H9 (cell line): ENCODE results near the gene IFT52. TPM values are rescaled to one million over a fixed set of nuclear protein-coding genes. Genes with fewer than 3 reads are reported as not detected.
A peak's percentile ranks its signal among the peaks of the same experiment; 100 is the strongest.

Source experiments
- DNase-seq: peaks from one replicate; pipeline ENCODE4 v3.0.0-alpha.2; 2017
- H2AFZ ChIP-seq: one replicate; pipeline ENCODE4 v1.6.1; 2013; ENCODE audit warnings: mild to moderate bottlenecking, low read length, control low read depth, moderate library complexity
- H2AK5ac ChIP-seq: 2 replicates; pipeline ENCODE4 v1.6.1; 2013; ENCODE audit warnings: low read length, control low read depth, mixed read lengths; ENCODE audit not compliant: insufficient read length
- H2BK120ac ChIP-seq: one replicate; pipeline ENCODE4 v1.6.1; 2013; ENCODE audit warnings: low read depth, mild to moderate bottlenecking, low read length, control low read depth, inconsistent platforms; ENCODE audit not compliant: poor library complexity, severe bottlenecking
- H2BK12ac ChIP-seq: 2 replicates; pipeline ENCODE4 v1.6.1; 2013; ENCODE audit warnings: low read length, control low read depth, mixed read lengths, low read depth; ENCODE audit not compliant: insufficient read length
- H2BK15ac ChIP-seq: 2 replicates; pipeline ENCODE4 v1.6.1; 2013; ENCODE audit warnings: low read depth, low read length, control low read depth
- H2BK20ac ChIP-seq: one replicate; pipeline ENCODE4 v1.6.1; 2013; ENCODE audit warnings: low read depth, mild to moderate bottlenecking, low read length, control low read depth, inconsistent platforms; ENCODE audit not compliant: poor library complexity, severe bottlenecking
- H2BK5ac ChIP-seq: 2 replicates; pipeline ENCODE4 v1.6.1; 2013; ENCODE audit warnings: low read length, control low read depth, mixed read lengths; ENCODE audit not compliant: insufficient read length
- H3K14ac ChIP-seq: 2 replicates; pipeline ENCODE4 v1.6.1; 2013; ENCODE audit warnings: low read length, control low read depth; ENCODE audit not compliant: insufficient read depth
- H3K18ac ChIP-seq: 2 replicates; pipeline ENCODE4 v1.6.1; 2013; ENCODE audit warnings: low read depth, mild to moderate bottlenecking, mixed read lengths, low read length, control low read depth; ENCODE audit not compliant: insufficient read length
- H3K23ac ChIP-seq: 2 replicates; pipeline ENCODE4 v1.6.1; 2013; ENCODE audit warnings: low read length, control low read depth, mixed read lengths, low read depth; ENCODE audit not compliant: insufficient read length
- H3K23me2 ChIP-seq: 2 replicates; pipeline ENCODE4 v1.6.1; 2013; ENCODE audit warnings: low read depth, mild to moderate bottlenecking, mixed read lengths, low read length, control low read depth; ENCODE audit not compliant: insufficient read length, poor library complexity, severe bottlenecking
- H3K27ac ChIP-seq: 2 replicates; pipeline ENCODE4 v1.5.1; 2013; ENCODE audit warnings: low read length, control low read depth, mixed read lengths, low read depth; ENCODE audit not compliant: insufficient read length
- H3K27me3 ChIP-seq: 2 replicates; pipeline ENCODE4 v1.6.1; 2013; ENCODE audit warnings: low read length, control low read depth, inconsistent platforms; ENCODE audit not compliant: insufficient read depth
- H3K4ac ChIP-seq: 2 replicates; pipeline ENCODE4 v1.6.1; 2013; ENCODE audit warnings: low read depth, mild to moderate bottlenecking, control low read depth, inconsistent platforms, low read length, moderate library complexity
- H3K4me1 ChIP-seq: 2 replicates; pipeline ENCODE4 v1.6.1; 2013; ENCODE audit warnings: low read length, control low read depth, inconsistent platforms; ENCODE audit not compliant: insufficient read depth
- H3K4me2 ChIP-seq: 2 replicates; pipeline ENCODE4 v1.6.1; 2013; ENCODE audit warnings: low read length, control low read depth, mixed read lengths; ENCODE audit not compliant: insufficient read length, insufficient read depth
- H3K56ac ChIP-seq: 2 replicates; pipeline ENCODE4 v1.6.1; 2013; ENCODE audit warnings: low read depth, mild to moderate bottlenecking, mixed read lengths, low read length, control low read depth; ENCODE audit not compliant: insufficient read length
- H3K79me1 ChIP-seq: 2 replicates; pipeline ENCODE4 v1.6.1; 2013; ENCODE audit warnings: low read depth, mild to moderate bottlenecking, moderate library complexity, low read length, control low read depth, inconsistent platforms; ENCODE audit not compliant: insufficient read depth, poor library complexity, severe bottlenecking
- H3K79me2 ChIP-seq: 2 replicates; pipeline ENCODE4 v1.6.1; 2013; ENCODE audit warnings: low read length, control low read depth, inconsistent platforms; ENCODE audit not compliant: insufficient read depth
- H3K9ac ChIP-seq: 2 replicates; pipeline ENCODE4 v1.6.1; 2013; ENCODE audit warnings: low read length, control low read depth, mixed read lengths; ENCODE audit not compliant: insufficient read length; ENCODE audit errors: extremely low read depth
- H3K9me3 ChIP-seq: one replicate; pipeline ENCODE4 v1.6.1; 2013; ENCODE audit warnings: low read depth, low read length, inconsistent platforms; ENCODE audit not compliant: control insufficient read depth
- H3T11ph ChIP-seq: one replicate; pipeline ENCODE4 v1.6.1; 2013; ENCODE audit warnings: mild to moderate bottlenecking, low read length, control low read depth, inconsistent platforms
- H4K20me1 ChIP-seq: one replicate; pipeline ENCODE4 v1.6.1; 2013; ENCODE audit not compliant: control insufficient read depth, insufficient read length, insufficient read depth
- H4K5ac ChIP-seq: 2 replicates; pipeline ENCODE4 v1.6.1; 2013; ENCODE audit warnings: low read depth, mild to moderate bottlenecking, mixed read lengths, low read length, control low read depth; ENCODE audit not compliant: insufficient read length
- H4K8ac ChIP-seq: replicated peaks from 2 replicates; pipeline ENCODE4 v1.6.1; 2013; ENCODE audit warnings: low read length, control low read depth, mixed read lengths, low read depth; ENCODE audit not compliant: insufficient read length
- H4K91ac ChIP-seq: 2 replicates; pipeline ENCODE4 v1.6.1; 2013; ENCODE audit warnings: low read depth, mild to moderate bottlenecking, moderate library complexity, mixed read lengths, low read length, control low read depth; ENCODE audit not compliant: insufficient read length
- H3K27ac Mint-ChIP-seq, 3 experiments: 2 replicates in 2 of 3; 3 replicates in 1 of 3; pipeline ENCODE4 v1.8.0; 2020 to 2021; ENCODE audit warnings: mixed read lengths in 3 of 3, mild to moderate bottlenecking in 1 of 3, moderate library complexity in 1 of 3
- H3K27me3 Mint-ChIP-seq: 2 replicates; pipeline ENCODE4 v1.8.0; 2021; ENCODE audit warnings: low read depth, mild to moderate bottlenecking, moderate library complexity, mixed read lengths
- H3K36me3 Mint-ChIP-seq, 3 experiments: 2 replicates in 2 of 3; 3 replicates in 1 of 3; pipeline ENCODE4 v1.8.0; 2020 to 2021; ENCODE audit warnings: low read depth in 3 of 3, mixed read lengths in 3 of 3; ENCODE audit not compliant: insufficient read depth in 1 of 3
- H3K4me1 Mint-ChIP-seq, 2 experiments: 2 replicates each; pipeline ENCODE4 v1.8.0; 2020; ENCODE audit warnings: mixed read lengths in 2 of 2
- H3K4me3 Mint-ChIP-seq, 2 experiments: 2 replicates in 1 of 2; 3 replicates in 1 of 2; pipeline ENCODE4 v1.8.0; 2020 to 2021; ENCODE audit warnings: mild to moderate bottlenecking in 2 of 2, mixed read lengths in 2 of 2, moderate library complexity in 1 of 2
- H3K9me3 Mint-ChIP-seq, 2 experiments: 2 replicates in 1 of 2; 3 replicates in 1 of 2; pipeline ENCODE4 v1.8.0; 2020; ENCODE audit warnings: mild to moderate bottlenecking in 2 of 2, mixed read lengths in 2 of 2, moderate library complexity in 1 of 2
- WGBS: extraction: QIAGEN DNeasy Blood & Tissue Kit; methylation state at CpG from one replicate; pipeline ENCODE4 v1.1.7; 2013; ENCODE audit warnings: missing lambda C conversion rate, low lambda C conversion rate, mixed read lengths; ENCODE audit not compliant: insufficient read length; ENCODE audit errors: extremely low coverage; 5-methylcytosine and 5-hydroxymethylcytosine counted together
- total RNA-seq: library from RNA; stranded (reverse); gene quantifications from 2 replicates; pipeline ENCODE4 v1.2.1, GENCODE V29; 2021
- TF ChIP-seq, protein P1 (sequence below): fragments of 200-600 bp; sonication (generic); conservative IDR thresholded peaks from 3 replicates; pipeline ENCODE4 v1.8.0; 2021; ENCODE audit warnings: antibody characterized with exemption, mild to moderate bottlenecking

The IFT52 gene
- total RNA-seq, 1 experiment from 2014 or later: 44.5 TPM

DNA sequence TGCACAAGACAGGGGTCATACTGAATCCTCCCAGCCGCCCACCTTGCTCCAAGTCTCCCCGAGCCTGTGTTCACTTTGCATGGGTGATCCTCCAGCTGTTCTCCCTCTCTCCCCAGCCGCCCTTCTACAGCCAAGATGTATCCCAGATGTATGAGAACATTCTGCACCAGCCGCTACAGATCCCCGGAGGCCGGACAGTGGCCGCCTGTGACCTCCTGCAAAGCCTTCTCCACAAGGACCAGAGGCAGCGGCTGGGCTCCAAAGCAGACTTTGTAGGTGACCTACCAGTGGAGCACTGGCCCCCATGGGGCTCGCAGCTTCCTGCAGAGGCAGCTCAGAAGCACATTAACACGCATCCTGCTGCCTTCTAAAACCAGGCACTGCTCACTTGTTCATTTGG is 14.6 kb upstream of the IFT52 start:
- H3K27me3 Mint-ChIP-seq: peaks cover 2% of the 10 kb centered on the region; the same call in 1 of the 2 replicates
- no CpG with 5 or more reads among the region's 10 CpGs for WGBS
- H4K8ac ChIP-seq: no peak overlapping the region
- no peak overlapping the region for H2AK5ac ChIP-seq
- no peaks in the 10 kb centered on the region for H3K23me2 ChIP-seq
- no peaks in the 10 kb centered on the region for H3K79me2 ChIP-seq
- no peak overlapping the region for H2BK12ac ChIP-seq
- no peak overlapping the region for H2BK20ac ChIP-seq
- H3K18ac ChIP-seq: no peak overlapping the region
- no peaks in the 10 kb centered on the region for H3K9me3 Mint-ChIP-seq
- H3K9ac ChIP-seq: no peak overlapping the region
- no peak overlapping the region for H2BK120ac ChIP-seq
- H3K4me1 ChIP-seq: no peaks in the 10 kb centered on the region
- H4K5ac ChIP-seq: no peak overlapping the region
- DNase-seq: no peak
- no peak overlapping the region for H3K14ac ChIP-seq
- H3K56ac ChIP-seq: no peak overlapping the region
- H3K27ac ChIP-seq: no peak overlapping the region
- H4K91ac ChIP-seq: no peak overlapping the region
- peak overlapping the region in 1 of 3 experiments; percentile 15; a peak in 1 of 7 replicates for H3K27ac Mint-ChIP-seq
- no peaks in the 10 kb centered on the region for H3K36me3 Mint-ChIP-seq
- H3K4ac ChIP-seq: no peak overlapping the region
- no peaks in the 10 kb centered on the region for H3K79me1 ChIP-seq
- no peak overlapping the region for H2BK5ac ChIP-seq
- no peaks in the 10 kb centered on the region for H3K27me3 ChIP-seq
- no peak overlapping the region for H3K4me2 ChIP-seq
- no peaks in the 10 kb centered on the region for H4K20me1 ChIP-seq
- no peaks in the 10 kb centered on the region for H3K4me1 Mint-ChIP-seq
- H3T11ph ChIP-seq: no peak overlapping the region
- H2BK15ac ChIP-seq: no peak overlapping the region
- no peak overlapping the region for H3K23ac ChIP-seq
- no peak overlapping the region for H2AFZ ChIP-seq
- H3K9me3 ChIP-seq: no peaks in the 10 kb centered on the region
- H3K4me3 Mint-ChIP-seq: no peak overlapping the region
- TF ChIP-seq, protein P1, sequence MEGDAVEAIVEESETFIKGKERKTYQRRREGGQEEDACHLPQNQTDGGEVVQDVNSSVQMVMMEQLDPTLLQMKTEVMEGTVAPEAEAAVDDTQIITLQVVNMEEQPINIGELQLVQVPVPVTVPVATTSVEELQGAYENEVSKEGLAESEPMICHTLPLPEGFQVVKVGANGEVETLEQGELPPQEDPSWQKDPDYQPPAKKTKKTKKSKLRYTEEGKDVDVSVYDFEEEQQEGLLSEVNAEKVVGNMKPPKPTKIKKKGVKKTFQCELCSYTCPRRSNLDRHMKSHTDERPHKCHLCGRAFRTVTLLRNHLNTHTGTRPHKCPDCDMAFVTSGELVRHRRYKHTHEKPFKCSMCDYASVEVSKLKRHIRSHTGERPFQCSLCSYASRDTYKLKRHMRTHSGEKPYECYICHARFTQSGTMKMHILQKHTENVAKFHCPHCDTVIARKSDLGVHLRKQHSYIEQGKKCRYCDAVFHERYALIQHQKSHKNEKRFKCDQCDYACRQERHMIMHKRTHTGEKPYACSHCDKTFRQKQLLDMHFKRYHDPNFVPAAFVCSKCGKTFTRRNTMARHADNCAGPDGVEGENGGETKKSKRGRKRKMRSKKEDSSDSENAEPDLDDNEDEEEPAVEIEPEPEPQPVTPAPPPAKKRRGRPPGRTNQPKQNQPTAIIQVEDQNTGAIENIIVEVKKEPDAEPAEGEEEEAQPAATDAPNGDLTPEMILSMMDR: no peak
